Measurements from ENCODE around the gene CA10.

GRCh38 chr17:52157603-52158449, 688 bp downstream of the CA10 start:
- no peak for TF ChIP-seq POLR2A (IDR thresholded peaks at IDR 0.05)
- TF ChIP-seq, protein P1, sequence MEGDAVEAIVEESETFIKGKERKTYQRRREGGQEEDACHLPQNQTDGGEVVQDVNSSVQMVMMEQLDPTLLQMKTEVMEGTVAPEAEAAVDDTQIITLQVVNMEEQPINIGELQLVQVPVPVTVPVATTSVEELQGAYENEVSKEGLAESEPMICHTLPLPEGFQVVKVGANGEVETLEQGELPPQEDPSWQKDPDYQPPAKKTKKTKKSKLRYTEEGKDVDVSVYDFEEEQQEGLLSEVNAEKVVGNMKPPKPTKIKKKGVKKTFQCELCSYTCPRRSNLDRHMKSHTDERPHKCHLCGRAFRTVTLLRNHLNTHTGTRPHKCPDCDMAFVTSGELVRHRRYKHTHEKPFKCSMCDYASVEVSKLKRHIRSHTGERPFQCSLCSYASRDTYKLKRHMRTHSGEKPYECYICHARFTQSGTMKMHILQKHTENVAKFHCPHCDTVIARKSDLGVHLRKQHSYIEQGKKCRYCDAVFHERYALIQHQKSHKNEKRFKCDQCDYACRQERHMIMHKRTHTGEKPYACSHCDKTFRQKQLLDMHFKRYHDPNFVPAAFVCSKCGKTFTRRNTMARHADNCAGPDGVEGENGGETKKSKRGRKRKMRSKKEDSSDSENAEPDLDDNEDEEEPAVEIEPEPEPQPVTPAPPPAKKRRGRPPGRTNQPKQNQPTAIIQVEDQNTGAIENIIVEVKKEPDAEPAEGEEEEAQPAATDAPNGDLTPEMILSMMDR (IDR thresholded peaks at IDR 0.05) = no peak

Data from heart left ventricle (tissue), 13 donors.